ENCODE results near the gene RTN3.
"Not testable (repeated sequence)": the region's sequence is repeated elsewhere in the genome, so short reads cannot be mapped to it uniquely, and the experiment has no call there.

Gene RTN3

GRCh38 chr11:63682066-63683021 lies 1.0 kb downstream of the RTN3 start:
- DNase-seq, result no peak

DNA sequence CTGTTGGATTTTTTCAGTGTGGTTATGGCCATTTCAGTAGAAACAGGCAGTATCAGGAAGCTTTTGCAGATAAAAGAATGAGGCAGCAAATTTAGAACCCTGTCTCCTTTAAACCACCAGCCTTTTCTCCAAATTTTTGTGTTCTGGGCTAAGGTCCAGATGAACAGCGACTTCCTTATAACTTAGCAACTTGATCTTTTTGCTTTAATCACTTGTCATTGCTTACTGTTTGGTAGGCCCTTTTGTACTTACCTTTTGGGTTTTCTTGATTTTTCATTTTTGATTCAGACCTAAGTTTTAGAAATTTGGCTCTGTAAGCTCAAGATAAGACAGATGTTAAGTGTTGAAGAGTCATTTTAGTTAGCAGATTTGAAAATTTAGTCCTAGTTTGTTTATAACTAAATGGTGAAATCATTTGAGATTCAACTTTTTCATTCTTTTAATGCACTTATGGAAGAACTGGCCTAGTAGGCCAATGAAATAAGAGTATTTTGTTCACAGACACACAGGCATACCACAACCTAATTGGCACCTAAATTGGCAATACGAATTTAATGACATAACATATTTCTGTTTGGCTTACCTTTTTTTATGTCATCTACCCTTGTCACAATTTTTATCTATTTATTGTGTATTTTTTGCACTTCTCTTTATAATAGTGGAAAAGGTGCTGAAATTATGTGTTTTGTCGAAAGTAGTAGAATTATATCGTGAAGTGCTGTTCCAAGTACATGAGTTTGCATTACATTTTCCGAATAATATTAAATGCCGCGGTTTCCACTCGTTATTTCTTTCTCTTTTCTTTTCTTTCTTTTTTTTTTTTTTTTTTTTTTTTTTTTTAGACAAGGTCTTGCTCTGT lies 2.1 kb downstream of the RTN3 start:
- DNase-seq, result no peak

GRCh38 chr11:63685158-63685721 lies 3.9 kb downstream of the RTN3 start:
- not testable (repeated sequence) for DNase-seq

DNA sequence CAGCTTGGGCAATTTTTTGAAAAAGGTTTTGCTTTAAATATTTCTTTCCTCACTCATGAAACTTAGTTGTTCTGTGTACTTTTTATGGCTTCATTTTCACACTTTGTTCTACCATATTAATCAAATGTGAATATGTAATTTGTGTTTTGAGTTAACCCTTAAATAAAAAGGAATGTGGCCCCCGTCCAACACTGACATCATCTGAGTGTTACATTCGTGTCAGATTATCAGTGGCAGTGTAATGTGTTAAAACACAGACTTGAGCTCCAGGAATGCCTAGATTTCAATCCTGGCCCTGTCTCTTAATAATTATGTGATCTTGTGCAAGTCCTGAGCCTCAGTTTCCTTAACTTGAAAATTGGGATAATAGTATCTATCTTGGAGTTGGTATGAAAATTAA lies 5.6 kb downstream of the RTN3 start:
- DNase-seq, result no peak

- DNase-seq, result no peak
Observed at GRCh38 chr11:63687845-63688244, 6.5 kb downstream of the RTN3 start.

DNA sequence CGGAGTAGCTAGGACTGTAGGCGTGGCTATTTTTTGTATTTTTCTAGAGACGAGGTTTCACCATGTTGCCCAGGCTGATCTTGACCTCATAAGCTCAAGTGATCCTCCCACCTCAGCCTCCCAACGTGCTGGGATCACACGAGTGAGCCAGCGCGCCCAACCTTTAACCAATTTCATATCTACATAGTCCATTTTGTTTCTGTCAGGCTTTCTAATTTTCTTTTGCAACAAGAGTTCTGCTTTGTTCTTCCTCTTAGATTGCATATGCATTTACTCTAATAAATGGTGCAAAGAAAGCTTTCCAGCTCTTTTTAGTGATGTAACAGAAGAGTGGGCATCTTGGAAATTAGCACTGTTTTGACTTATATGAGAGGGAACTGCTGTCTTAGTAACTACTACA lies 13.3 kb downstream of the RTN3 start:
- DNase-seq, result no peak

- no peak for DNase-seq
Observed at GRCh38 chr11:63698976-63699733, 17.9 kb downstream of the RTN3 start.

GRCh38 chr11:63699896-63700295 lies 18.6 kb downstream of the RTN3 start:
- DNase-seq, result no peak

DNA sequence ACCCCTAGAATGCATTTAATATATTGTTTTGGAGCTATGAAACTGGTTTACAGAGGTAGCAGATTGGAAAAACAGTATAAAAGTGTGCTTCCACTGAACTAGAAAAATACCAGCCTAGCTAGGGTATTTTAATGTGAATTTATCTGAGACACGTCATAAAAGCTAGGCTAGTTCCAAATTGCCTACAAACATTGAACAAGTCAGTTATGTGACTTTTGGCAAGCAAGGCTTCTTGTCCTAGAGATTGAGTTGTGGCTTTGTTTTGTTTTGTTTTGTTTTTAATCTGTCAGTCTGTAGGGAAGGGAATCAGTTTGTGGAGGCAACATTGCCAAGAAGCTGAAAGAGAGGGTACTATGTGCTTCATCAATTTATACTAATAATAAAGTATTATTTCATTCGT lies 24.2 kb downstream of the RTN3 start:
- no peak for DNase-seq

DNA sequence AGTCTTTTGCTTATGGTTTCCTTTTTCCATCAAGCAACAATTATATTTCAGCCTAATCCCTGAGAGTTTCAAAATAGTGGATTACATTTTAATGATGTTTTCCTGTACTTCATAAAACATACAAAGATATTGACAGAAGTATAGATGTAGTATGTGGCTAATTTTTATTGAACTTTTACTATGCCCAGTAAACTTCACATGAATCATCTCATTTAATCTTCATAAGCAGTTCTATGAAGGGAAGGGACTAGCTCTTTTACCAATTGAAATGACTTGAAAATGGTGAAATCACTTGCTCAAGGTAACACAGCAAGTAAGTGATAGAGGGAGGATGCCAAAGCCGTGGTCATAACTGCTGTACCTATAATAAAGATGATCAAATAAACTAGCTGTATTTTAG lies 27.5 kb downstream of the RTN3 start:
- no peak for DNase-seq

GRCh38 chr11:63709336-63709884 lies 28.1 kb downstream of the RTN3 start:
- no peak for DNase-seq

DNA sequence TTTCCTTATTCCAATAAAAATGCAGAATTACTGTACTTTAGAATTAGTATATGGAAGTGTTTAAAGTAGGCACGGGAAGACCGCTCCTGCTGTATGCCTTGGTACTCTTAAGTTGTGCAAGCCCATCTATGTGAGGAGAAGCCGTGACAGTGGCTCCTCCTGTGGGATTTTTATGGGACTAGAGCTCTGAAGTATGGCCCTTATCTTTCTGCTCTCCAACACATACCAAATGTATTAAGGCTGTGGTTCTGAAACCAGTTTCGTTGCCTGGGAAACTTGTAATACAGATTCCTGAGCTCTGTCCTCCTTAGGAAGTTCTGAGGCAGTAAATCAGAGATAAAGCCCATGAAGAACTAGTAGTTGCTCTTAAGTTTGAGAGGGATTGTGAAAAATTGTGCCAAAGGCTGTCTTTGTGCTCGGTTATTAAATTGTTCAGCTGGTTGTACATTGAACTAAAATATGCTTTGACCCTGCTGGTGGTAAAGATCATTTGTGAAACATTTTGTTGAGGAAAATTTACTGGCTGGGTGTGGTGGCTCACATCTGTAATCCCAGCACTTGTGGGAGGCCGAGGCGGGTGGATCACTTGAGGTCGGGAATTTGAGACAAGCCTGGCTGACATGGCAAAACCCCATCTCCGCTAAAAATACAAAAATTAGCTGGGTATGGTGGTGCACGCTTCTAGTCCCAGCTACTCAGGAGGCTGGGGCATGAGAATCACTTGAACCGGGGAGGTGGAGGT lies 29.3 kb downstream of the RTN3 start:
- no peak for DNase-seq

DNA sequence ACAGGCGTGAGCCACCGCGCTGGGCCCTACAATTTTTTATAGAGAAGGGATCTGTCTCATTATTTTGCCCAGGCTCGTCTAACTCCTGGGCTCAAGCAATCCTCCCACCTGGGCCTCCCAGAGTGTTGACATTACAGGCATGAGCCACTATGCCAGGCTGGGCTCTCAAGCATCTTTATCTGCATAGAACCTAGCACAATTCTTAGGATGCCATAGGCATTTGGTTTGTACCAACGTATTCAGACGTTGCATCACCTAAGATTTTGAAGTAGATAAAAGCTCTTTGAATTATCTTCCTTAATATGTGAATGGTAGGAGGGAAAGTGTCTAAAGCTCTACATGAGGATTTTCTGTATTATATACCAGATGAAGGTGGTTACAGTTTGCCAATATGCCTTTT lies 30.5 kb downstream of the RTN3 start:
- DNase-seq, result no peak

- DNase-seq, result no peak
Observed at GRCh38 chr11:63713766-63714165, 32.5 kb downstream of the RTN3 start.

- no peak for DNase-seq
Observed at GRCh38 chr11:63716046-63716445, 34.7 kb downstream of the RTN3 start.

GRCh38 chr11:63719001-63719400 lies 37.7 kb downstream of the RTN3 start:
- DNase-seq, result no peak

DNA sequence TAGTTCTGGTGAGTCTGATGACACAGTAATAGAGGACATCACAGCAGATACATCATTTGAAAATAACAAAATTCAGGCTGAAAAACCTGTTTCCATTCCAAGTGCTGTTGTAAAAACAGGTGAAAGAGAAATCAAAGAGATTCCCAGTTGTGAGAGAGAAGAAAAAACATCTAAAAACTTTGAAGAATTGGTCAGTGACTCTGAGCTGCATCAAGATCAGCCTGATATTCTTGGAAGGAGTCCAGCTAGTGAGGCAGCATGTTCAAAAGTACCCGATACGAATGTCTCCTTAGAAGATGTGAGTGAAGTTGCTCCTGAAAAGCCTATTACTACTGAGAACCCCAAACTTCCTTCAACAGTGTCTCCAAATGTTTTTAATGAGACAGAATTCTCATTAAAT lies 38.7 kb downstream of the RTN3 start:
- no peak for DNase-seq

DNA sequence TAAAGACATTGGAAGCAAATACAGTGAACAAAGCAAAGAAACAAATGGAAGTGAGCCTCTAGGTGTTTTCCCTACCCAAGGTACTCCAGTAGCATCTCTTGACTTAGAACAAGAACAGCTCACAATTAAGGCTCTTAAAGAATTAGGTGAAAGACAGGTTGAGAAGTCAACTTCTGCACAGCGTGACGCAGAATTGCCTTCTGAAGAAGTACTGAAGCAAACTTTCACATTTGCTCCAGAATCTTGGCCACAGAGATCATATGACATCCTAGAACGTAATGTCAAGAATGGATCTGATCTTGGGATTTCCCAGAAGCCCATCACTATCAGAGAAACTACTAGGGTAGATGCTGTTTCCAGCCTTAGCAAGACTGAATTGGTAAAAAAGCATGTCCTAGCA lies 39.3 kb downstream of the RTN3 start:
- no peak for DNase-seq

DNA sequence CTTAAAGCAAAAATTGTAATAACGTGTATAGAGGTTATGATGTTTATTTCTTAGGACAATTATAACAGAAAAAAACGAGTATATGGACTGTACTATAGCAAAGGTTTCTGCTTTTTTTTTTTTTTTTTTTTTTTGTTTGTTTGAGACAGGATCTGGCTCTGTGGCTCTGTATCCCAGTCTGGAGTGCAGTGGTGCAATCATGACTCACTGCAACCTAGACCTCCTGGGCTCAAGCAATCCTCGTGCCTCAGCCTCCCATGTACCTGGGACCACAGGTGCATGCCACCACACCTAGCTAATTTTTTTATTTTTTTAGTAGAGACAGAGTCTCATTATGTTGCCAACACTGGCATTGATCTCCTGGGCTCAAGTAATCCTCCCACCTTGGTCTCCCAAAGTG lies 48.0 kb downstream of the RTN3 start:
- DNase-seq, result no peak

- DNase-seq, result no peak
Observed at GRCh38 chr11:63736864-63737263, 55.6 kb downstream of the RTN3 start.

GRCh38 chr11:63737718-63738117 lies 56.4 kb downstream of the RTN3 start:
- no peak for DNase-seq

Data from COR-L47 (cell line).